HCT116 (cell line): ENCODE data around the gene MALRD1. TPM values are rescaled to one million over a fixed set of nuclear protein-coding genes. Genes with fewer than 3 reads are reported as not detected.

Experiments used
- ATAC-seq: fragments of 200-7000 bp; cut with Tn5 transposase; 2 replicates; pipeline ENCODE4 v1.9.1; 2020; ENCODE audit warnings: mild to moderate bottlenecking, moderate library complexity
- BruUV-seq: library from RNA; stranded (reverse); fragments of 400-500 nt; replicated peaks from 2 replicates; lab custom pipeline; 2021; lab: Mats Ljungman, UMichigan
- CTCF ChIA-PET: fragments of 300-600 bp; sonication (Branson Sonifier 250); formaldehyde crosslinking; loops from one replicate; lab custom pipeline; 2021; ENCODE audit warnings: antibody characterized with exemption; lab: Charles Lee
- POLR2A ChIA-PET: fragments of 300-600, 350-600 bp; sonication (Branson Sonifier 250); formaldehyde crosslinking; loops from one replicate; lab custom pipeline; 2021; ENCODE audit warnings: antibody characterized with exemption; lab: Charles Lee
- RAD21 ChIA-PET, 2 experiments: fragments of 300-600 bp; sonication (Branson Sonifier 250); formaldehyde crosslinking; loops; one replicate each; lab custom pipeline; 2023; ENCODE audit warnings: low total read pairs in 2 of 2; ENCODE audit not compliant: uncharacterized antibody in 2 of 2, unreplicated experiment in 2 of 2, low non-redundant PET in 1 of 2; lab: Charles Lee
- DNase-seq: peaks from one replicate; pipeline ENCODE4 v3.0.0-alpha.2; 2010; ENCODE audit warnings: low read depth, low spot score
- H2AFZ ChIP-seq: fragments of 200-600 bp; shearing (Covaris generic), sonication (generic); 2 replicates; pipeline ENCODE4 v1.6.1; 2017; ENCODE audit warnings: low read depth, mixed run types, mixed read lengths, antibody characterized with exemption, low read length; ENCODE audit not compliant: poor library complexity, severe bottlenecking
- H3K27ac ChIP-seq: 2 replicates; pipeline ENCODE4 v1.5.1; 2012; ENCODE audit warnings: low read depth, low read length
- H3K27me3 ChIP-seq: fragments of 200-600 bp; sonication (generic); 2 replicates; pipeline ENCODE4 v1.6.1; 2016; ENCODE audit warnings: mixed run types, low read length, mixed read lengths; ENCODE audit not compliant: insufficient read depth
- H3K36me3 ChIP-seq, 2 experiments: fragments of 200-500 bp in 1 of 2; fragments of 200-600 bp in 1 of 2; sonication (Bioruptor generic) in 1 of 2; sonication (generic) in 1 of 2; 2 replicates each; pipeline versions ENCODE4 v1.5.1 to v1.6.1; 2014 to 2016; ENCODE audit warnings: low read length in 2 of 2, inconsistent platforms in 1 of 2, mixed read lengths in 1 of 2, mixed run types in 1 of 2; ENCODE audit not compliant: insufficient read depth in 2 of 2, control insufficient read depth in 1 of 2
- H3K4me1 ChIP-seq, 2 experiments: fragments of 200-600 bp in 1 of 2; sonication (generic) in 1 of 2; 2 replicates each; pipeline versions ENCODE4 v1.5.1 to v1.6.1; 2012 to 2017; ENCODE audit warnings: low read length in 2 of 2, inconsistent platforms in 1 of 2, mild to moderate bottlenecking in 1 of 2, mixed read lengths in 1 of 2, mixed run types in 1 of 2, moderate library complexity in 1 of 2; ENCODE audit not compliant: insufficient read depth in 2 of 2, control insufficient read depth in 1 of 2
- H3K4me2 ChIP-seq: fragments of 200-600 bp; sonication (generic); 2 replicates; pipeline ENCODE4 v1.6.1; 2017; ENCODE audit warnings: mixed run types, low read length, mixed read lengths
- H3K4me3 ChIP-seq, 2 experiments: fragments of 200-600 bp in 1 of 2; sonication (generic) in 1 of 2; replicated peaks in 1 of 2; 2 replicates each; pipeline ENCODE4 v1.5.1; 2011 to 2016; ENCODE audit warnings: low read length in 2 of 2, control low read depth in 1 of 2, low read depth in 1 of 2, mild to moderate bottlenecking in 1 of 2, mixed read lengths in 1 of 2, mixed run types in 1 of 2
- H3K79me2 ChIP-seq: fragments of 200-600 bp; sonication (generic); 2 replicates; pipeline ENCODE4 v1.6.1; 2017; ENCODE audit warnings: mild to moderate bottlenecking, mixed run types, low read length, moderate library complexity, mixed read lengths; ENCODE audit not compliant: insufficient read depth
- H3K9ac ChIP-seq: fragments of 200-600 bp; sonication (generic); 2 replicates; pipeline ENCODE4 v1.6.1; 2016; ENCODE audit warnings: low read length, mixed read lengths
- H3K9me2 ChIP-seq: fragments of 200-600 bp; sonication (generic), shearing (Covaris generic); 2 replicates; pipeline ENCODE4 v1.6.1; 2017; ENCODE audit warnings: mixed run types, mild to moderate bottlenecking, moderate library complexity; ENCODE audit not compliant: insufficient read depth
- H3K9me3 ChIP-seq, 2 experiments: fragments of 200-500 bp in 1 of 2; fragments of 200-600 bp in 1 of 2; sonication (Bioruptor generic) in 1 of 2; sonication (generic) in 1 of 2; 2 replicates each; pipeline ENCODE4 v1.6.1; 2014 to 2017; ENCODE audit warnings: low read length in 2 of 2, mixed read lengths in 2 of 2, inconsistent platforms in 1 of 2, low read depth in 1 of 2, mild to moderate bottlenecking in 1 of 2, mixed run types in 1 of 2, moderate library complexity in 1 of 2; ENCODE audit not compliant: control insufficient read depth in 1 of 2, insufficient read depth in 1 of 2
- H4K20me1 ChIP-seq: fragments of 200-600 bp; sonication (generic), shearing (Covaris generic); 2 replicates; pipeline ENCODE4 v1.6.1; 2017; ENCODE audit warnings: mixed run types, mild to moderate bottlenecking, moderate library complexity; ENCODE audit not compliant: insufficient read depth
- ATF3 ChIP-seq: IDR thresholded peaks from 2 replicates; pipeline ENCODE4 v1.6.1; 2012
- CEBPB ChIP-seq: IDR thresholded peaks from 2 replicates; pipeline ENCODE4 v1.6.1; 2012; ENCODE audit warnings: low read depth
- CTCF ChIP-seq, 3 experiments: fragments of 200-600 bp in 1 of 3; sonication (generic) in 1 of 3; IDR thresholded peaks in 2 of 3; conservative IDR thresholded peaks in 1 of 3; 2 replicates each; pipeline ENCODE4 v1.5.1; 2012 to 2017; ENCODE audit warnings: low read depth in 2 of 3, low read length in 2 of 3, antibody characterized with exemption in 1 of 3, borderline replicate concordance in 1 of 3, control low read depth in 1 of 3, mild to moderate bottlenecking in 1 of 3, mixed read lengths in 1 of 3, mixed run types in 1 of 3, moderate library complexity in 1 of 3; ENCODE audit not compliant: insufficient read depth in 1 of 3
- EGR1 ChIP-seq: IDR thresholded peaks from 2 replicates; pipeline ENCODE4 v1.6.1; 2012; ENCODE audit warnings: low read depth
- ELF1 ChIP-seq: IDR thresholded peaks from 2 replicates; pipeline ENCODE4 v1.6.1; 2012; ENCODE audit warnings: low read depth, borderline replicate concordance
- EZH2 ChIP-seq: fragments of 200-600 bp; sonication (generic); IDR thresholded peaks from 2 replicates; pipeline ENCODE4 v1.6.1; 2017; ENCODE audit warnings: antibody characterized with exemption, mixed run types
- EZH2phosphoT487 ChIP-seq: fragments of 200-600 bp; IDR thresholded peaks from 2 replicates; pipeline ENCODE4 v1.6.1; 2018; ENCODE audit warnings: antibody characterized with exemption, borderline replicate concordance
- FOSL1 ChIP-seq: IDR thresholded peaks from 2 replicates; pipeline ENCODE4 v1.6.1; 2012; ENCODE audit warnings: low read depth
- JUND ChIP-seq: IDR thresholded peaks from 2 replicates; pipeline ENCODE4 v1.6.1; 2012
- POLR2A ChIP-seq: IDR thresholded peaks from 2 replicates; pipeline ENCODE4 v1.7.0; 2011; ENCODE audit warnings: borderline replicate concordance; ENCODE audit not compliant: insufficient read depth, insufficient read length; ENCODE audit errors: extremely low read depth
- RAD21 ChIP-seq: IDR thresholded peaks from 2 replicates; pipeline ENCODE4 v1.6.1; 2012; ENCODE audit warnings: low read depth, mild to moderate bottlenecking
- REST ChIP-seq: IDR thresholded peaks from 2 replicates; pipeline ENCODE4 v1.6.1; 2012; ENCODE audit warnings: low read depth
- SIN3A ChIP-seq: IDR thresholded peaks from 2 replicates; pipeline ENCODE4 v1.6.1; 2012; ENCODE audit warnings: low read depth
- SP1 ChIP-seq: IDR thresholded peaks from 2 replicates; pipeline ENCODE4 v1.6.1; 2012; ENCODE audit warnings: low read depth
- SRF ChIP-seq: IDR thresholded peaks from 2 replicates; pipeline ENCODE4 v1.6.1; 2012; ENCODE audit warnings: low read depth
- YY1 ChIP-seq: IDR thresholded peaks from 2 replicates; pipeline ENCODE4 v1.6.1; 2011; ENCODE audit warnings: low read length, low read depth, moderate library complexity, mild to moderate bottlenecking; ENCODE audit not compliant: insufficient replicate concordance; ENCODE audit errors: extremely low read depth
- ZFX ChIP-seq: fragments of 450-650 bp; IDR thresholded peaks from 2 replicates; pipeline ENCODE4 v1.6.1; 2017
- ZNF274 ChIP-seq: fragments of 200-500 bp; sonication (Bioruptor generic); IDR thresholded peaks from 2 replicates; pipeline ENCODE4 v1.6.1; 2014; ENCODE audit warnings: mild to moderate bottlenecking, low read depth, low read length, inconsistent platforms
- intact Hi-C: fragments of 100-400 bp; cut with micrococcal nuclease; formaldehyde crosslinking; loops from 2 replicates; pipeline ENCODE4 v1.10.0; 2022
- total RNA-seq: library from RNA; stranded (reverse); gene quantifications from one replicate; pipeline ENCODE4 v1.2.1, GENCODE V29; 2021; ENCODE audit not compliant: unreplicated experiment

The MALRD1 gene
- total RNA-seq, 1 experiment from 2014 or later, result not detected

GRCh38 chr10:19184891-19185290 is 136.3 kb downstream of the MALRD1 start:
- H3K4me1 ChIP-seq, result no peaks in the 10 kb centered on the region
- H3K4me2 ChIP-seq, result no peak overlapping the region
- DNase-seq, result no peak
- no TSS peak for BruUV-seq
- no peaks in the 10 kb centered on the region for H3K36me3 ChIP-seq
- no peak overlapping the region for H3K9ac ChIP-seq
- ChIA-PET CTCF (no interaction called here), RAD21 (no interaction called here), POLR2A (no interaction called here)
- H2AFZ ChIP-seq, result no peak overlapping the region
- no peaks in the 10 kb centered on the region for H3K79me2 ChIP-seq
- no peaks in the 10 kb centered on the region for H4K20me1 ChIP-seq
- TF ChIP-seq FOSL1, result no peak
- TF ChIP-seq SP1, result no peak
- TF ChIP-seq SRF, result no peak
- no peak for TF ChIP-seq CTCF (IDR thresholded peaks at IDR 0.05 in 2 of 3, conservative IDR thresholded peaks at IDR 0.05 in 1 of 3; ENCODE audit: borderline replicate concordance in 1 of 3, insufficient read depth in 1 of 3, low read depth in 2 of 3, low read length in 2 of 3)
- TF ChIP-seq EGR1, result no peak
- TF ChIP-seq ELF1, result no peak
- TF ChIP-seq ZFX, result no peak
- TF ChIP-seq EZH2phosphoT487, result no peak
- TF ChIP-seq JUND, result no peak
- no peak for TF ChIP-seq RAD21
- TF ChIP-seq CEBPB, result no peak
- no peak for TF ChIP-seq YY1
- TF ChIP-seq REST, result no peak
- no peak for TF ChIP-seq POLR2A
- no peak for TF ChIP-seq SIN3A
- TF ChIP-seq ATF3, result no peak
- no peak for TF ChIP-seq EZH2
- TF ChIP-seq ZNF274, result no peak
- no peak for ATAC-seq
- no peaks in the 10 kb centered on the region for H3K27me3 ChIP-seq
- intact Hi-C loops, result no loop called here
- H3K9me3 ChIP-seq, result peaks cover 14 to 33% of the 10 kb centered on the region in 2 experiments; a peak in 2 of 4 replicates
- H3K4me3 ChIP-seq, result no peak overlapping the region
- H3K27ac ChIP-seq, result no peak overlapping the region
- H3K9me2 ChIP-seq, result no peaks in the 10 kb centered on the region
